Measurements from ENCODE around the gene VPS26C.
"Not testable (repeated sequence)": the region's sequence is repeated elsewhere in the genome, so short reads cannot be mapped to it uniquely, and the experiment has no call there.

Gene VPS26C

DNA sequence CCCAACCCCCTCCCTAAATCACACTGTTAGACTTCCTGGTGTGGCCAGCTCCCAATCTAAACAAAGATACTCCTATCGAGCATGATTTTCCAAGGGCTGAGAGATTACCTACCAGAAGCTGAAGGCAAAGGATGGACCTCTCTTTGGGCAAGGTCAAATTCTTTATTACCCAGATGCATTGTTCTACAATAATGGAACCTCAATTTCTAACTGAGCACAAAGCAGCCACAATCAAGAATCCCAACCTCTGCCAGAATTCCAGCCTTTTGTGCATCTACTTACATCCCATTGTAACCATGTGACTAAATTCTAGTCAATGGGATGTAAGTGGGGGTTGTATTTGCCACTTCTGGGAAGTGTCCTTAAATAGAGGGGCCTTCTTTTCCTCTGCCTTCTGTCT, 24.9 kb upstream of the VPS26C start:
- Histone ChIP-seq H3F3A (ENCODE audit: low read depth) (no peaks in the 10 kb centered on the region), H3K4me2 (ENCODE audit: low read depth, low read length, poor library complexity, severe bottlenecking) (no peak overlapping the region), H3K36me3 (ENCODE audit: insufficient read depth, low read length) (no peaks in the 10 kb centered on the region), H3K9ac (ENCODE audit: low read depth, low read length, poor library complexity, severe bottlenecking) (no peak overlapping the region), H3K4me3 (ENCODE audit: low read length, poor library complexity, severe bottlenecking) (no peak overlapping the region), H4K20me1 (ENCODE audit: insufficient read depth, low read length, poor library complexity, severe bottlenecking) (no peaks in the 10 kb centered on the region), H3K4me1 (ENCODE audit: insufficient read depth, low read length, poor library complexity, severe bottlenecking) (no peaks in the 10 kb centered on the region), H2AFZ (ENCODE audit: low read length) (no peak overlapping the region), H3K79me2 (ENCODE audit: insufficient read depth, low read length) (no peaks in the 10 kb centered on the region), H3K9me3 (ENCODE audit: insufficient read depth, low read depth, low read length) (no peaks in the 10 kb centered on the region), H3K27me3 (ENCODE audit: insufficient read depth, low read length, poor library complexity, severe bottlenecking) (no peaks in the 10 kb centered on the region), H3K9me2 (replicated peaks; ENCODE audit: low read depth, low read length) (no peaks in the 10 kb centered on the region)
- TF ChIP-seq EZH2phosphoT487 (IDR thresholded peaks at IDR 0.05; ENCODE audit: borderline replicate concordance) = no peak
- TF ChIP-seq, protein P1, sequence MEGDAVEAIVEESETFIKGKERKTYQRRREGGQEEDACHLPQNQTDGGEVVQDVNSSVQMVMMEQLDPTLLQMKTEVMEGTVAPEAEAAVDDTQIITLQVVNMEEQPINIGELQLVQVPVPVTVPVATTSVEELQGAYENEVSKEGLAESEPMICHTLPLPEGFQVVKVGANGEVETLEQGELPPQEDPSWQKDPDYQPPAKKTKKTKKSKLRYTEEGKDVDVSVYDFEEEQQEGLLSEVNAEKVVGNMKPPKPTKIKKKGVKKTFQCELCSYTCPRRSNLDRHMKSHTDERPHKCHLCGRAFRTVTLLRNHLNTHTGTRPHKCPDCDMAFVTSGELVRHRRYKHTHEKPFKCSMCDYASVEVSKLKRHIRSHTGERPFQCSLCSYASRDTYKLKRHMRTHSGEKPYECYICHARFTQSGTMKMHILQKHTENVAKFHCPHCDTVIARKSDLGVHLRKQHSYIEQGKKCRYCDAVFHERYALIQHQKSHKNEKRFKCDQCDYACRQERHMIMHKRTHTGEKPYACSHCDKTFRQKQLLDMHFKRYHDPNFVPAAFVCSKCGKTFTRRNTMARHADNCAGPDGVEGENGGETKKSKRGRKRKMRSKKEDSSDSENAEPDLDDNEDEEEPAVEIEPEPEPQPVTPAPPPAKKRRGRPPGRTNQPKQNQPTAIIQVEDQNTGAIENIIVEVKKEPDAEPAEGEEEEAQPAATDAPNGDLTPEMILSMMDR (conservative IDR thresholded peaks at IDR 0.05; ENCODE audit: low read length) = no peak

DNA sequence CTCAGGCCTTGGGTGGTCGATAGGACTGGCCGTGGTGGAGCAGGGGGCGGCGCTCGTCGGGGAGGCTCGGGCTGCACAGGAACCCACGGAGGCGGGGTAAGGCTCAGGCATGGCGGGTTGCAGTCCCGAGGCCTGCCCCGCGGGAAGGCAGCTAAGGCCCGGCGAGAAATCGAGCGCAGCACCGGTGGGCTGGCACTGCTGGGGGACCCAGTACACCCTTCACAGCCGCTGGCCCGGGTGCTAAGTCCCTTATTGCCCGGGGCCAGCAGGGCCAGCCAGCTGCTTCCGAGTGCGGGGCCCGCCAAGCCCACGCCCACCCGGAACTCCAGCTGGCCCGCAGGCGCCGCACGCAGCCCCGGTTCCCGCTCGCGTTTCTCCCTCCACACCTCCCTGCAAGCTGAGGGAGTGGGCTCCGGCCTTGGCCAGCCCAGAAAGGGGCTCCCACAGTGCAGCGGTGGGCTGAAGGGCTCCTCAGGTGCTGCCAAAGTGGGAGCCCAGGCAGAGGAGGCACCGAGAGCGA, 16.1 kb upstream of the VPS26C start:
- not testable (repeated sequence) for H3K4me3 ChIP-seq (ENCODE audit: low read length, poor library complexity, severe bottlenecking); H3K79me2 ChIP-seq (ENCODE audit: insufficient read depth, low read length); H3K4me1 ChIP-seq (ENCODE audit: insufficient read depth, low read length, poor library complexity, severe bottlenecking); H3K9ac ChIP-seq (ENCODE audit: low read depth, low read length, poor library complexity, severe bottlenecking); H3F3A ChIP-seq (ENCODE audit: low read depth); H2AFZ ChIP-seq (ENCODE audit: low read length); H3K4me2 ChIP-seq (ENCODE audit: low read depth, low read length, poor library complexity, severe bottlenecking); H4K20me1 ChIP-seq (ENCODE audit: insufficient read depth, low read length, poor library complexity, severe bottlenecking); H3K9me3 ChIP-seq (ENCODE audit: insufficient read depth, low read depth, low read length); H3K36me3 ChIP-seq (ENCODE audit: insufficient read depth, low read length); H3K9me2 ChIP-seq (replicated peaks; ENCODE audit: low read depth, low read length); H3K27me3 ChIP-seq (ENCODE audit: insufficient read depth, low read length, poor library complexity, severe bottlenecking)

DNA sequence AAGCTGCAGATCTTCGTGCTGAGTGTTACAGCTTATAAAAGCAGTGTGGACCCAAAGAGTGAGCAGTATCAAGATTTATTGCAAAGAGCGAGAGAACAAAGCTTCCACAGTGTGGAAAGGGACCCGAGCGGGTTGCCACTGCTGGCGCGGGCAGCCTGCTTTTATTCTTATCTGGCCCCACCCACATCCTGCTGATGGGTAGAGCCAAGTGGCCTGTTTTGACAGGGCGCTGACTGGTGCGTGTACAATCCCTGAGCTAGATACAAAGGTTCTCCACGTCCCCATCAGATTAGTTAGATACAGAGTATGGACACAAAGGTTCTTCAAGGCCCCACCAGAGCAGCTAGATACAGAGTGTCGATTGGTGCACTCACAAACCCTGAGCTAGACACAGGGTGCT, 15.5 kb upstream of the VPS26C start:
- not testable (repeated sequence) for H3K9me2 ChIP-seq (replicated peaks; ENCODE audit: low read depth, low read length); H3K4me3 ChIP-seq (ENCODE audit: low read length, poor library complexity, severe bottlenecking); H3K27me3 ChIP-seq (ENCODE audit: insufficient read depth, low read length, poor library complexity, severe bottlenecking); H3K4me1 ChIP-seq (ENCODE audit: insufficient read depth, low read length, poor library complexity, severe bottlenecking); H3K36me3 ChIP-seq (ENCODE audit: insufficient read depth, low read length); H3K79me2 ChIP-seq (ENCODE audit: insufficient read depth, low read length); H3K9ac ChIP-seq (ENCODE audit: low read depth, low read length, poor library complexity, severe bottlenecking); H3K9me3 ChIP-seq (ENCODE audit: insufficient read depth, low read depth, low read length); H4K20me1 ChIP-seq (ENCODE audit: insufficient read depth, low read length, poor library complexity, severe bottlenecking); H3F3A ChIP-seq (ENCODE audit: low read depth); H3K4me2 ChIP-seq (ENCODE audit: low read depth, low read length, poor library complexity, severe bottlenecking); H2AFZ ChIP-seq (ENCODE audit: low read length)

DNA sequence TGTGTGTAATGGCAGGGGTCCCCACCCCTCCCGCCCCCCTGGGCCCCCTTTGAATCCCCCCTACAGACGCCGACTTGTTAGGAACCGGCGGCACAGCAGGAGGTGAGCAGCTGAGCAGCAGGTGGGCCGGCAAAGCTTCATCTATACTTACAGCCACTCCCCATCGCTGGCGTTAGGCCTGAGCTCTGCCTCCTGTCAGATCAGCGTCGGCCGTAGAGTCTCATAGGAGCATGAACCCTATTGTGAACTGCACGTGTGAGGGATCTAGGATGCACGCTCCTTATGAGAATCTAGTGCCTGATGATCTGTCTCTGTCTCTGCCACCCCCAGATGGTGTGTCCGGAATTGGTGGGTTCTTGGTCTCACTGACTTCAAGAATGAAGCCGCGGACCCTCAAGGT, 14.9 kb upstream of the VPS26C start:
- no peaks in the 10 kb centered on the region for H3K27me3 ChIP-seq (ENCODE audit: insufficient read depth, low read length, poor library complexity, severe bottlenecking)
- H3K9me2 ChIP-seq (replicated peaks; ENCODE audit: low read depth, low read length) = no peaks in the 10 kb centered on the region
- H3K9me3 ChIP-seq (ENCODE audit: insufficient read depth, low read depth, low read length) = no peaks in the 10 kb centered on the region
- H3K4me2 ChIP-seq (ENCODE audit: low read depth, low read length, poor library complexity, severe bottlenecking) = no peak overlapping the region
- H4K20me1 ChIP-seq (ENCODE audit: insufficient read depth, low read length, poor library complexity, severe bottlenecking) = no peaks in the 10 kb centered on the region
- no peaks in the 10 kb centered on the region for H3K4me1 ChIP-seq (ENCODE audit: insufficient read depth, low read length, poor library complexity, severe bottlenecking)
- no peaks in the 10 kb centered on the region for H3K36me3 ChIP-seq (ENCODE audit: insufficient read depth, low read length)
- no peak overlapping the region for H3K9ac ChIP-seq (ENCODE audit: low read depth, low read length, poor library complexity, severe bottlenecking)
- H2AFZ ChIP-seq (ENCODE audit: low read length) = no peak overlapping the region
- H3K4me3 ChIP-seq (ENCODE audit: low read length, poor library complexity, severe bottlenecking) = no peak overlapping the region
- H3K79me2 ChIP-seq (ENCODE audit: insufficient read depth, low read length) = no peaks in the 10 kb centered on the region
- TF ChIP-seq EZH2phosphoT487 (IDR thresholded peaks at IDR 0.05; ENCODE audit: borderline replicate concordance) = no peak
- TF ChIP-seq, protein P1 (conservative IDR thresholded peaks at IDR 0.05; ENCODE audit: low read length) = no peak
- no peaks in the 10 kb centered on the region for H3F3A ChIP-seq (ENCODE audit: low read depth)
